GM19351 (cell line): ENCODE results near the gene IRF6.
A peak's percentile ranks its signal among the peaks of the same experiment; 100 is the strongest.

Experiments
- ATAC-seq: cut with Tn5 transposase; IDR thresholded peaks from one replicate; pipeline ENCODE4 v1.9.1; 2021; ENCODE audit warnings: mild to moderate bottlenecking, moderate library complexity; ENCODE audit not compliant: unreplicated experiment

Gene IRF6

GRCh38 chr1:209791920-209792319, 14.0 kb downstream of the IRF6 start:
- ATAC-seq, result no peak

GRCh38 chr1:209790286-209791193, 15.4 kb downstream of the IRF6 start:
- ATAC-seq, result no peak

GRCh38 chr1:209789245-209789644, 16.7 kb downstream of the IRF6 start:
- ATAC-seq, result no peak

GRCh38 chr1:209787551-209787950, 18.4 kb downstream of the IRF6 start:
- ATAC-seq, result no peak

- no peak for ATAC-seq
Measured at GRCh38 chr1:209786146-209786545, 19.8 kb downstream of the IRF6 start.

- no peak for ATAC-seq
Measured at GRCh38 chr1:209785592-209785991, 20.4 kb downstream of the IRF6 start.

GRCh38 chr1:209784265-209785169, 21.4 kb downstream of the IRF6 start, which contains the start of gene C1orf74:
Gene C1orf74 (minus strand): TSS chr1:209784559. CDS start chr1:209783634, 925 bp downstream.
- peak; percentile 99 for ATAC-seq

- ATAC-seq, result no peak
Measured at GRCh38 chr1:209783386-209783785, 22.6 kb downstream of the IRF6 start.

GRCh38 chr1:209780268-209780667, 25.7 kb downstream of the IRF6 start:
- ATAC-seq, result no peak

GRCh38 chr1:209778102-209778501, 27.8 kb downstream of the IRF6 start:
- ATAC-seq, result no peak

- no peak for ATAC-seq
Measured at GRCh38 chr1:209777587-209777986, 28.4 kb downstream of the IRF6 start.

GRCh38 chr1:209775678-209776077, 30.3 kb downstream of the IRF6 start:
- ATAC-seq, result no peak

GRCh38 chr1:209774592-209774991, 31.4 kb downstream of the IRF6 start:
- ATAC-seq, result peak; percentile 71

- ATAC-seq, result no peak
Measured at GRCh38 chr1:209772126-209772525, 33.8 kb downstream of the IRF6 start.

GRCh38 chr1:209770636-209771415, 35.1 kb downstream of the IRF6 start:
- no peak for ATAC-seq

- ATAC-seq, result no peak
Measured at GRCh38 chr1:209769971-209770370, 36.0 kb downstream of the IRF6 start.

- peak; percentile 68 for ATAC-seq
Measured at GRCh38 chr1:209769171-209769904, 36.6 kb downstream of the IRF6 start.

GRCh38 chr1:209768354-209768774, 37.6 kb downstream of the IRF6 start:
- ATAC-seq, result peak; percentile 86

- no peak for ATAC-seq
Measured at GRCh38 chr1:209767706-209768105, 38.2 kb downstream of the IRF6 start.

- no peak for ATAC-seq
Measured at GRCh38 chr1:209767096-209767495, 38.8 kb downstream of the IRF6 start.
